Smooth muscle cell (in vitro differentiated cells): ENCODE results near the gene LMNTD1. TPM values are rescaled to one million over a fixed set of nuclear protein-coding genes. Genes with fewer than 3 reads are reported as not detected.

Experiments
- DNase-seq: peaks from one replicate; lab custom pipeline; 2025; ENCODE audit not compliant: unreplicated experiment; lab: John Stamatoyannopoulos, UW
- H2AFZ ChIP-seq: fragments of 200-600 bp; sonication (generic); 2 replicates; pipeline ENCODE4 v1.6.0; 2016; ENCODE audit warnings: antibody characterized with exemption, low read depth, mild to moderate bottlenecking
- H3F3A ChIP-seq: fragments of 200-600 bp; sonication (generic); 2 replicates; pipeline ENCODE4 v1.6.0; 2017; ENCODE audit warnings: antibody characterized with exemption, low read depth
- H3K27ac ChIP-seq: fragments of 200-600 bp; sonication (generic); 2 replicates; pipeline ENCODE4 v1.5.1; 2016; ENCODE audit warnings: low read depth, mild to moderate bottlenecking
- H3K27me3 ChIP-seq: fragments of 200-600 bp; sonication (generic); 2 replicates; pipeline ENCODE4 v1.6.1; 2016; ENCODE audit warnings: low read depth, mild to moderate bottlenecking
- H3K36me3 ChIP-seq: fragments of 200-600 bp; sonication (generic); 2 replicates; pipeline ENCODE4 v1.5.1; 2016; ENCODE audit warnings: low read depth
- H3K4me1 ChIP-seq: fragments of 200-600 bp; sonication (generic); 2 replicates; pipeline ENCODE4 v1.5.1; 2016; ENCODE audit warnings: low read depth
- H3K4me2 ChIP-seq: fragments of 200-600 bp; sonication (generic); 2 replicates; pipeline ENCODE4 v1.6.0; 2016; ENCODE audit warnings: mild to moderate bottlenecking
- H3K4me3 ChIP-seq: fragments of 200-600 bp; sonication (generic); 2 replicates; pipeline ENCODE4 v1.5.1; 2016; ENCODE audit warnings: mild to moderate bottlenecking
- H3K79me2 ChIP-seq: fragments of 200-600 bp; sonication (generic); 2 replicates; pipeline ENCODE4 v1.6.0; 2016; ENCODE audit warnings: low read depth, mild to moderate bottlenecking
- H3K9ac ChIP-seq: fragments of 200-600 bp; sonication (generic); 2 replicates; pipeline ENCODE4 v1.6.0; 2016; ENCODE audit warnings: low read depth
- H3K9me3 ChIP-seq: fragments of 200-600 bp; sonication (generic); replicated peaks from 2 replicates; pipeline ENCODE4 v1.5.1; 2016; ENCODE audit warnings: low read depth
- H4K20me1 ChIP-seq: fragments of 200-600 bp; sonication (generic); 2 replicates; pipeline ENCODE4 v1.6.0; 2016; ENCODE audit warnings: low read depth
- CTCF ChIP-seq: fragments of 200-600 bp; sonication (generic); IDR thresholded peaks from 2 replicates; pipeline ENCODE4 v1.5.1; 2017; ENCODE audit warnings: borderline replicate concordance, mild to moderate bottlenecking, antibody characterized with exemption; ENCODE audit not compliant: insufficient read depth, poor library complexity, severe bottlenecking
- WGBS: methylation state at CpG from one replicate; pipeline ENCODE4 v1.1.7; 2016; ENCODE audit warnings: low lambda C conversion rate; 5-methylcytosine and 5-hydroxymethylcytosine counted together
- polyA plus RNA-seq: library from polyadenylated mRNA; unstranded; fragments of >200 nt; fragmentation: Nextera tagmentation; extraction: Ambion mirVana; gene quantifications from 2 replicates; pipeline ENCODE4 v1.2.1, GENCODE V29; 2016
- total RNA-seq: library from RNA; depleted of rRNA; stranded (reverse); fragments of >200 nt; gene quantifications from 2 replicates; pipeline ENCODE4 v1.2.3, GENCODE V29; 2014

Gene LMNTD1
- total and polyA plus RNA-seq, 2 experiments from 2014 or later: not detected

GRCh38 chr12:25469861-25470260 is 83.2 kb downstream of the LMNTD1 start:
- no peaks in the 10 kb centered on the region for H3K36me3 ChIP-seq
- DNase-seq: no peak
- no peaks in the 10 kb centered on the region for H3K9me3 ChIP-seq
- no peaks in the 10 kb centered on the region for H3F3A ChIP-seq
- TF ChIP-seq CTCF: no peak
- H3K27ac ChIP-seq: no peak overlapping the region
- no peaks in the 10 kb centered on the region for H4K20me1 ChIP-seq
- H3K4me1 ChIP-seq: no peaks in the 10 kb centered on the region
- no peak overlapping the region for H3K9ac ChIP-seq
- H3K4me2 ChIP-seq: no peak overlapping the region
- H3K79me2 ChIP-seq: no peaks in the 10 kb centered on the region
- H2AFZ ChIP-seq: no peak overlapping the region
- 90% methylated on average over 2 of the region's 2 CpGs for WGBS
- H3K4me3 ChIP-seq: no peak overlapping the region
- no peaks in the 10 kb centered on the region for H3K27me3 ChIP-seq

- no peak overlapping the region for H2AFZ ChIP-seq
- no peak for TF ChIP-seq CTCF
- no peak overlapping the region for H3K9ac ChIP-seq
- H3F3A ChIP-seq: no peaks in the 10 kb centered on the region
- DNase-seq: no peak
- no peaks in the 10 kb centered on the region for H3K79me2 ChIP-seq
- 83% methylated on average over 6 of the region's 6 CpGs for WGBS
- no peaks in the 10 kb centered on the region for H3K36me3 ChIP-seq
- no peaks in the 10 kb centered on the region for H3K4me1 ChIP-seq
- H3K9me3 ChIP-seq: no peaks in the 10 kb centered on the region
- H3K27me3 ChIP-seq: no peaks in the 10 kb centered on the region
- no peak overlapping the region for H3K4me2 ChIP-seq
- H4K20me1 ChIP-seq: no peaks in the 10 kb centered on the region
- no peak overlapping the region for H3K27ac ChIP-seq
- no peak overlapping the region for H3K4me3 ChIP-seq
These were observed 83.7 kb downstream of the LMNTD1 start for GRCh38 chr12:25469368-25469767.

- H3K4me1 ChIP-seq: no peaks in the 10 kb centered on the region
- no peaks in the 10 kb centered on the region for H3K36me3 ChIP-seq
- H3K9me3 ChIP-seq: no peaks in the 10 kb centered on the region
- no peaks in the 10 kb centered on the region for H3K79me2 ChIP-seq
- no peak overlapping the region for H2AFZ ChIP-seq
- 98% methylated on average over 8 of the region's 8 CpGs for WGBS
- no peak overlapping the region for H3K9ac ChIP-seq
- no peaks in the 10 kb centered on the region for H3F3A ChIP-seq
- H3K4me2 ChIP-seq: no peak overlapping the region
- TF ChIP-seq CTCF: no peak
- H3K27ac ChIP-seq: no peak overlapping the region
- no peaks in the 10 kb centered on the region for H3K27me3 ChIP-seq
- no peak overlapping the region for H3K4me3 ChIP-seq
- H4K20me1 ChIP-seq: no peaks in the 10 kb centered on the region
- DNase-seq: no peak
These were observed 89.6 kb downstream of the LMNTD1 start for GRCh38 chr12:25463521-25463920.

GRCh38 chr12:25463005-25463404 is 90.1 kb downstream of the LMNTD1 start:
- Histone ChIP-seq H3K9ac (no peak overlapping the region), H3K9me3 (no peaks in the 10 kb centered on the region), H3K27ac (no peak overlapping the region), H3K4me1 (no peaks in the 10 kb centered on the region), H3F3A (no peaks in the 10 kb centered on the region), H3K4me3 (no peak overlapping the region), H2AFZ (no peak overlapping the region), H4K20me1 (no peaks in the 10 kb centered on the region), H3K79me2 (no peaks in the 10 kb centered on the region), H3K4me2 (no peak overlapping the region), H3K36me3 (no peaks in the 10 kb centered on the region), H3K27me3 (no peaks in the 10 kb centered on the region)
- TF ChIP-seq CTCF: no peak
- 91% methylated on average over 4 of the region's 4 CpGs for WGBS
- no peak for DNase-seq
